Tibial nerve (tissue), 4 donors: ENCODE results near the gene RGL3.

Experiments used
- EP300 ChIP-seq, 2 donors: sonication (generic); formaldehyde crosslinking; IDR thresholded peaks; one replicate each; pipeline ENCODE4 v1.6.1; 2017; ENCODE audit warnings: antibody characterized with exemption in 2 of 2, mild to moderate bottlenecking in 1 of 2
- POLR2A ChIP-seq, 2 donors: fragments of 450-650 bp; IDR thresholded peaks; one replicate each; pipeline ENCODE4 v1.6.1; 2017; ENCODE audit warnings: antibody characterized with exemption in 2 of 2, mild to moderate bottlenecking in 2 of 2, moderate library complexity in 2 of 2
- TF ChIP-seq, protein P1 (sequence below), 5 experiments: fragments of 200-600 bp in 3 of 5; fragments of 450-650 bp in 2 of 5; sonication (generic) in 3 of 5; IDR thresholded peaks; one replicate each; pipeline ENCODE4 v1.5.1; 2016 to 2019; ENCODE audit warnings: antibody characterized with exemption in 5 of 5, mild to moderate bottlenecking in 3 of 5, moderate library complexity in 2 of 5

DNA sequence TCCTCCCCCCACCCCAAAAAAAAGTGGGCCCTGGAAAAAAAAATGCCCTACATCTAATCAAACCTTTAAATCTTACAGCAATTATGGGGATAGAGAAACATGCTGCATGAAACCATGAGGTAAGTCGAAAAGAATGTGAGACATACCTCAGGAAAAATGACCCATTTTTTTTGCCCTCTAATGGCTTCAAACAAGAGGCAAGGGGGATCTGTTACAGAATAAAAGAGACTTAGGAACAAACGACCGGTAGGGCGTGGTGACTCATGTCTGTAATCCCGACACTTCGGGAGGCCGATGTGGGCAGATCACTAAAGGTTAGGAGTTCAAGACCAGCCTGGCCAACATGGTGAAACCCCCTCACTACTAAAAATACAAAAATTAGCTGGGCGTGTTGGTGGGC, 8.4 kb downstream of the RGL3 start:
- TF ChIP-seq EP300 (IDR thresholded peaks at IDR 0.05) = no peak
- TF ChIP-seq, protein P1, sequence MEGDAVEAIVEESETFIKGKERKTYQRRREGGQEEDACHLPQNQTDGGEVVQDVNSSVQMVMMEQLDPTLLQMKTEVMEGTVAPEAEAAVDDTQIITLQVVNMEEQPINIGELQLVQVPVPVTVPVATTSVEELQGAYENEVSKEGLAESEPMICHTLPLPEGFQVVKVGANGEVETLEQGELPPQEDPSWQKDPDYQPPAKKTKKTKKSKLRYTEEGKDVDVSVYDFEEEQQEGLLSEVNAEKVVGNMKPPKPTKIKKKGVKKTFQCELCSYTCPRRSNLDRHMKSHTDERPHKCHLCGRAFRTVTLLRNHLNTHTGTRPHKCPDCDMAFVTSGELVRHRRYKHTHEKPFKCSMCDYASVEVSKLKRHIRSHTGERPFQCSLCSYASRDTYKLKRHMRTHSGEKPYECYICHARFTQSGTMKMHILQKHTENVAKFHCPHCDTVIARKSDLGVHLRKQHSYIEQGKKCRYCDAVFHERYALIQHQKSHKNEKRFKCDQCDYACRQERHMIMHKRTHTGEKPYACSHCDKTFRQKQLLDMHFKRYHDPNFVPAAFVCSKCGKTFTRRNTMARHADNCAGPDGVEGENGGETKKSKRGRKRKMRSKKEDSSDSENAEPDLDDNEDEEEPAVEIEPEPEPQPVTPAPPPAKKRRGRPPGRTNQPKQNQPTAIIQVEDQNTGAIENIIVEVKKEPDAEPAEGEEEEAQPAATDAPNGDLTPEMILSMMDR (IDR thresholded peaks at IDR 0.05) = no peak
- TF ChIP-seq POLR2A (IDR thresholded peaks at IDR 0.05) = no peak
